ENCODE measurements around the gene CEND1.

DNA sequence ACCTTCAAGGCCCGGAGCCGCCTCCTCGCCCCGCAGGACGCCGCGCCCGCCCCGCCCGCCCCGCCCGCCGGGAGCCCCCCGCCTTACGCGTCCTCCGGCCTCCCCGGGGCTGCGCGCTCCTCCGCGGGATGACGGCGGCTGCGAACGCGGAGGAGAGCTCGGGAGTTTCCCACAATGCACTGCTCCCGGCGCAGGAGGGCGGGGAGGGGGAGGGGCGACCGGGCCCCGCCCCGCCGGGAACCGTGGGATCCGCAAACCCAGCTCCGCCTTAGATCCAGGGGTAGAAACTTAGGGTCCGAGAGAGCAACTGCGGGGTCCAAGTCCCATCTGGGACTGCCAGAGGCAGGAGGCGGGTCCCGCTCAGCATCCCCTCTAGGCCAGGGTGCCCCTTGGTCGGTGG, at the start of gene CEND1:
- TF ChIP-seq RFX5 (IDR thresholded peaks at IDR 0.05; ENCODE audit: low read depth, low read length) (no peak), MXI1 (IDR thresholded peaks at IDR 0.05; ENCODE audit: borderline replicate concordance, low read depth, low read length) (no peak)

Measured in IMR-90 (cell line).